Neural cell (in vitro differentiated cells): ENCODE measurements around the gene CLASP1. TPM values are rescaled to one million over a fixed set of nuclear protein-coding genes. Genes with fewer than 3 reads are reported as not detected.

ENCODE experiments used
- H2AFZ ChIP-seq: fragments of 200-600, 300-800 bp; sonication (generic), shearing (Covaris generic); 2 replicates; pipeline ENCODE4 v1.6.0; 2014; ENCODE audit warnings: low read depth, mild to moderate bottlenecking, antibody characterized with exemption, low read length, moderate library complexity
- H3F3A ChIP-seq: fragments of 200-600 bp; shearing (Covaris generic); 2 replicates; pipeline ENCODE4 v1.6.1; 2016; ENCODE audit warnings: mild to moderate bottlenecking, moderate library complexity, mixed read lengths, antibody characterized with exemption, low read length; ENCODE audit not compliant: insufficient read depth, poor library complexity, severe bottlenecking
- H3K27ac ChIP-seq: fragments of 200-600, 300-800 bp; sonication (generic), shearing (Covaris generic); 2 replicates; pipeline ENCODE4 v1.5.1; 2014; ENCODE audit warnings: mild to moderate bottlenecking, low read length, moderate library complexity
- H3K27me3 ChIP-seq: fragments of 300-800, 200-600 bp; sonication (generic), shearing (Covaris generic); 2 replicates; pipeline ENCODE4 v1.6.0; 2014; ENCODE audit warnings: mild to moderate bottlenecking, low read depth, low read length, moderate library complexity; ENCODE audit not compliant: insufficient read depth
- H3K36me3 ChIP-seq: fragments of 300-800, 200-600 bp; sonication (generic), shearing (Covaris generic); 2 replicates; pipeline ENCODE4 v1.5.1; 2014; ENCODE audit warnings: mild to moderate bottlenecking, antibody characterized with exemption, low read length, moderate library complexity; ENCODE audit not compliant: insufficient read depth
- H3K4me2 ChIP-seq: fragments of 300-800, 200-600 bp; sonication (generic), shearing (Covaris generic); 2 replicates; pipeline ENCODE4 v1.6.0; 2014; ENCODE audit warnings: mild to moderate bottlenecking, low read length
- H3K4me3 ChIP-seq: fragments of 300-800, 200-600 bp; sonication (generic), shearing (Covaris generic); 2 replicates; pipeline ENCODE4 v1.5.1; 2014; ENCODE audit warnings: mild to moderate bottlenecking, low read length, moderate library complexity
- H3K79me2 ChIP-seq: fragments of 200-600 bp; shearing (Covaris generic); replicated peaks from 2 replicates; pipeline ENCODE4 v1.6.0; 2014; ENCODE audit warnings: mild to moderate bottlenecking, low read length, moderate library complexity; ENCODE audit not compliant: insufficient read depth
- H3K9ac ChIP-seq: fragments of 300-800, 200-600 bp; sonication (generic), shearing (Covaris generic); 2 replicates; pipeline ENCODE4 v1.6.1; 2016; ENCODE audit warnings: mild to moderate bottlenecking, low read length, mixed read lengths
- H3K9me2 ChIP-seq: fragments of 200-600 bp; shearing (Covaris generic); 2 replicates; pipeline ENCODE4 v1.6.1; 2016; ENCODE audit warnings: mild to moderate bottlenecking, low read length, mixed read lengths; ENCODE audit not compliant: insufficient read depth
- H3K9me3 ChIP-seq: fragments of 200-600, 300-800 bp; sonication (generic), shearing (Covaris generic); 2 replicates; pipeline ENCODE4 v1.6.1; 2016; ENCODE audit warnings: mild to moderate bottlenecking, mixed run types, low read length, moderate library complexity, mixed read lengths
- H4K20me1 ChIP-seq: fragments of 200-600 bp; shearing (Covaris generic); 2 replicates; pipeline ENCODE4 v1.6.1; 2016; ENCODE audit warnings: mild to moderate bottlenecking, mixed run types; ENCODE audit not compliant: insufficient read depth
- EP300 ChIP-seq: fragments of 450-650 bp; conservative IDR thresholded peaks from 2 replicates; pipeline ENCODE4 v1.6.1; 2014; ENCODE audit warnings: antibody characterized with exemption, mild to moderate bottlenecking, moderate library complexity; ENCODE audit not compliant: poor library complexity, severe bottlenecking
- EZH2 ChIP-seq: fragments of 200-600, 300-800 bp; shearing (Covaris generic), sonication (generic); IDR thresholded peaks from 2 replicates; pipeline ENCODE4 v1.6.1; 2014; ENCODE audit warnings: antibody characterized with exemption, low read length, borderline replicate concordance, mild to moderate bottlenecking; ENCODE audit not compliant: insufficient read depth, poor library complexity, severe bottlenecking
- MXI1 ChIP-seq: fragments of 450-650 bp; conservative IDR thresholded peaks from 2 replicates; pipeline ENCODE4 v1.6.1; 2014; ENCODE audit warnings: antibody characterized with exemption, mild to moderate bottlenecking; ENCODE audit not compliant: poor library complexity, severe bottlenecking
- POLR2AphosphoS5 ChIP-seq: IDR thresholded peaks from 2 replicates; pipeline ENCODE4 v1.6.1; 2012
- RAD21 ChIP-seq: fragments of 450-650 bp; conservative IDR thresholded peaks from 2 replicates; pipeline ENCODE4 v1.6.1; 2014; ENCODE audit warnings: antibody characterized with exemption, mild to moderate bottlenecking, moderate library complexity
- SMC3 ChIP-seq: fragments of 450-650 bp; conservative IDR thresholded peaks from 2 replicates; pipeline ENCODE4 v1.6.1; 2014; ENCODE audit warnings: antibody characterized with exemption, mild to moderate bottlenecking, moderate library complexity; ENCODE audit not compliant: poor library complexity
- TAF1 ChIP-seq: IDR thresholded peaks from 2 replicates; pipeline ENCODE4 v1.6.1; 2012; ENCODE audit warnings: low read depth
- polyA plus RNA-seq: library from polyadenylated mRNA; depleted of rRNA; stranded (reverse); fragments of >200 nt; gene quantifications from 2 replicates; pipeline ENCODE4 v1.2.3, GENCODE V29; 2014
- TF ChIP-seq, protein P1 (sequence below): fragments of 450-650 bp; IDR thresholded peaks from 2 replicates; pipeline ENCODE4 v1.5.1; 2014; ENCODE audit warnings: antibody characterized with exemption, mild to moderate bottlenecking, moderate library complexity; ENCODE audit not compliant: poor library complexity, severe bottlenecking

CLASP1 gene
- polyA plus RNA-seq, 1 donor from 2014 or later, result 41.3 TPM

DNA sequence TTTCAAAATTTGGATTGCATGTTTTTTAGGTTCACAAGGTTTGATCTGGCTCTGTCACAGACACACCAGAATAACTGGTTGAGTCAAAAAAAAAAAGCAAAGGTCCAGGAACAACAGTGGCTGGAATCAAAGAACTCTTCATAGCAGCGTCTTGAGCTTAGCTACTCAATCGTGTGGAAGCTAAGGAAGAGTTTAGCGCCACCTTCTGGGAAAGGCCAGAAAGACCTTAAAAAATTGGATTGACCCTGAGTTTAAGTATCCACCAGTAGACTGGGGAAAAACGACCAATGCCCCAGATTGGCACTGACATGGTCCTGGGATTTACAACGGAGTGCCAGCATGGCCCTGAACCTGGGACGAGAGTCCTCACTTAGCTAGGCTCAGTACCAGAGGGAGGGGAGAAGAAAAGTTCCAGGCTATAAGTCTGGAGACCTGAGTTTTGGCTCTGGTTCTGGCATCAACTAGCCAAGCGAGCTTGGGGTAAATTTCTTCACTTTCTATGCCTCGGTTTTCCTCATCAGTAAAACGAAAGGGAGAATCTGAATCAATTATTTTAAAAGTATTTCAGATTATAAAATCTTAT, 293.1 kb downstream of the CLASP1 start:
- Histone ChIP-seq H3F3A (no peaks in the 10 kb centered on the region), H3K9me2 (no peaks in the 10 kb centered on the region), H3K9ac (no peak overlapping the region), H3K4me3 (no peak overlapping the region), H3K9me3 (no peaks in the 10 kb centered on the region), H3K27me3 (no peaks in the 10 kb centered on the region), H3K4me2 (no peak overlapping the region), H3K27ac (no peak overlapping the region), H3K79me2 (no peaks in the 10 kb centered on the region), H3K36me3 (peaks cover 14% of the 10 kb centered on the region), H2AFZ (no peak overlapping the region), H4K20me1 (no peaks in the 10 kb centered on the region)
- TF ChIP-seq RAD21 (peak; percentile 65), EP300 (no peak), SMC3 (peak; percentile 68)
- TF ChIP-seq, protein P1, sequence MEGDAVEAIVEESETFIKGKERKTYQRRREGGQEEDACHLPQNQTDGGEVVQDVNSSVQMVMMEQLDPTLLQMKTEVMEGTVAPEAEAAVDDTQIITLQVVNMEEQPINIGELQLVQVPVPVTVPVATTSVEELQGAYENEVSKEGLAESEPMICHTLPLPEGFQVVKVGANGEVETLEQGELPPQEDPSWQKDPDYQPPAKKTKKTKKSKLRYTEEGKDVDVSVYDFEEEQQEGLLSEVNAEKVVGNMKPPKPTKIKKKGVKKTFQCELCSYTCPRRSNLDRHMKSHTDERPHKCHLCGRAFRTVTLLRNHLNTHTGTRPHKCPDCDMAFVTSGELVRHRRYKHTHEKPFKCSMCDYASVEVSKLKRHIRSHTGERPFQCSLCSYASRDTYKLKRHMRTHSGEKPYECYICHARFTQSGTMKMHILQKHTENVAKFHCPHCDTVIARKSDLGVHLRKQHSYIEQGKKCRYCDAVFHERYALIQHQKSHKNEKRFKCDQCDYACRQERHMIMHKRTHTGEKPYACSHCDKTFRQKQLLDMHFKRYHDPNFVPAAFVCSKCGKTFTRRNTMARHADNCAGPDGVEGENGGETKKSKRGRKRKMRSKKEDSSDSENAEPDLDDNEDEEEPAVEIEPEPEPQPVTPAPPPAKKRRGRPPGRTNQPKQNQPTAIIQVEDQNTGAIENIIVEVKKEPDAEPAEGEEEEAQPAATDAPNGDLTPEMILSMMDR, result peak; percentile 72

DNA sequence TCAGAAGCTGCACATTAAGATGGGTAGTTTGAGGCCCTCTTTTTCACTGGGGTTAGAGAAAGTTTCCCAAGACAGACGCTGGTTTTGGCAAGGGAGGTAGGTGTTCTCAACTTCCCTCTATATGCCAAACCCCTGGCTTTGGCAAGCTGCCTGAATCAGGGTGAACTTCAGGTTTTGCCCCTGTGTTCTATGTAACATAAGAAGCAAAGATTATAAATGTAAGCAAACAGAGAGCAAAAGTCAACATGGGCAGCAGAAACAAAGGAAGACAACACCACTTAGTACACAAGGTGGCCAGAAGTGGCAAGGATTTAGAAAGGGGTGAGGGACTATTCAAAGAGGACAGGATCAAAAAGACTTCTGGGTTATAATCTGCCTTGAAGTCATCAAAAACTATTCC, 293.8 kb downstream of the CLASP1 start:
- no peaks in the 10 kb centered on the region for H4K20me1 ChIP-seq
- peaks cover 14% of the 10 kb centered on the region for H3K36me3 ChIP-seq
- no peak overlapping the region for H3K4me2 ChIP-seq
- H3K9me2 ChIP-seq, result no peaks in the 10 kb centered on the region
- TF ChIP-seq TAF1 (no peak), RAD21 (no peak), MXI1 (no peak), SMC3 (no peak), EZH2 (no peak), POLR2AphosphoS5 (no peak)
- TF ChIP-seq, protein P1, result no peak
- no peak overlapping the region for H2AFZ ChIP-seq
- no peaks in the 10 kb centered on the region for H3K79me2 ChIP-seq
- no peaks in the 10 kb centered on the region for H3F3A ChIP-seq
- H3K9ac ChIP-seq, result no peak overlapping the region
- no peak overlapping the region for H3K4me3 ChIP-seq
- H3K27me3 ChIP-seq, result no peaks in the 10 kb centered on the region
- no peak overlapping the region for H3K27ac ChIP-seq
- no peaks in the 10 kb centered on the region for H3K9me3 ChIP-seq
